ENCODE results near the gene RHOA. TPM values are rescaled to one million over a fixed set of nuclear protein-coding genes. Genes with fewer than 3 reads are reported as not detected.

RHOA gene
- 403 TPM for total RNA-seq

DNA sequence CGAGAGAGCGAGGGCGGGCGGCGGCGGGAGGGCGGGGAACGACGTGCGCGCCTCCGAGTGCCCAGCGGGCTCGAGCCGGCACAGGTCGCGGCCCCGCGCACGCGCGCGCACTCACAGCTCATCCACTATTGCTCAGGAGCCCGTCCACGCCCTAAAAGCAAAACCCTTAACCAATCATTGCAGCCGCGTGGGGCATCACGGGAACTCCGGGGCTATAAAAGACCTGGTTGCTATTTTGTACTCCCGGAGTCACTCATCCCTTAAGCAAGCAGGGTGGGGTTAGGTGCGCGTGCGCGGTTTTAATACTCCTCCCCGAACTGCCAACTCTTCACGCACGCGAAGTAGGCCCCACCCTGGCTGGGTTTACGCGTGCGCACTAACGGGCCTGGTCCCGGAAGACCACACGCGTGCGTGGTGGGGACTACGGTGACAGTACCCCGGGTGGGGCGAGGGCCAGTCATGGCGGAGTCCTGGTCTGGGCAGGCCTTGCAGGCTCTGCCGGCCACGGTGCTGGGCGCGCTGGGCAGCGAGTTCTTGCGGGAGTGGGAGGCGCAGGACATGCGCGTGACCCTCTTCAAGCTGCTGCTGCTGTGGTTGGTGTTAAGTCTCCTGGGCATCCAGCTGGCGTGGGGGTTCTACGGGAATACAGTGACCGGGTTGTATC, at the start of gene RHOA, which contains the start of gene TCTA:
Gene RHOA, minus strand, starts transcription at position 9 of the 664 bp plus-strand sequence. CDS start 36,387 bp downstream, outside the sequence.
Gene TCTA, plus strand, starts transcription at position 456 of the 664 bp plus-strand sequence. Its CDS starts 4 bp downstream, at position 460.
- DNase-seq, result peak; percentile 100

DNA sequence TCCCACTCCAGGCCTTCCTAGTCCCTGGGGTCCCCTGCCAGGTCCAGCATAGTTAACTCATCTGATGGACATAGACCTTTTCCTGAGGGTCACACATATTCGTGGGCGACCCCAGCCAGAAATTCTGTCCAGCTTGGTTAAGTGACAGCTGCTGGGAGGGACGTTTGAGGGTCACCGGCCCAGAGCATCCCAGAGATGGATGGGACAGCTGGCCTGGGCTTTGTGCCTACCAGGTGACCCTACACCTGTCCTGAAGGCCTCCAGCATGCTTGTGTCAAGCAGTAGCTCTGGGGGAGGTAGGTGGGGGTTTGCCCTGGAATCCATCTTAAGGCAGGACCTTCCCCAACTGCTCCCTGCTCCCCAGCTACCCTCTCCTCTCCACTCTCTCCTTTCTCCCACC, 49.2 kb upstream of the RHOA start:
- DNase-seq, result no peak

DNA sequence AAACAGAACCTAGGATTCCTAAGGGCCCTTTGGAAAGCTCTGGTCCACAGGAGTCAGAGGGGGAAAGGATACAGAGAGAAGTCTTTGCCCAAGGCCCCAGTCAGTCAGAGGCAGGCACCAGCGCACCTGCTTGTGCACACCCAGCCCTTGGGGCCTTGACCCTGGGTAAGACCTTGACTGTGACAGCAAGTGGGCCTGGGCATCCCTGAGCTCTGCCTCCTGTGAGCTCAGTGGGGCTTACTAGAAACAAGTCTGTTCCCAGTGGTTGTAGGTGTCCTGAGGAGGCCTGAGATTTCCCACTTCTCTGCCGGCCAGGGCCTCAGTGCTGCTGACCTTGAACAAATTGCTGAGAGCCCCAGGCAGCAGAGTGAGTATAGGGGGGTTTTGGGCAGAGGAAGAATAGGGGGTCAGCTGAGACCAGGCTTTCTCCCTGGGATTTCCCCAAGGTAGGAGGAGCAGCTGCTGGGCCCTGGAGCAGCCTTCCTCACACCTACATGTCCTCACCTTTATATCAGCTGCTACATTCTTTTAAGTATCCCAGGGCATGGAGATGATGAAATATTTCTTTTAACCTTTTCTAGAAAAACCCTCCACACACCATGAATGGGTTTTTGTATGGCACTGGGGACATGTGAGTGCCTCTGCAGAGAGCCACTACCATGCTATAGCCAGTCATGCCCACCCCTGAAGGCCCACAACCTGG, 48.6 kb upstream of the RHOA start:
- DNase-seq, result no peak

DNA sequence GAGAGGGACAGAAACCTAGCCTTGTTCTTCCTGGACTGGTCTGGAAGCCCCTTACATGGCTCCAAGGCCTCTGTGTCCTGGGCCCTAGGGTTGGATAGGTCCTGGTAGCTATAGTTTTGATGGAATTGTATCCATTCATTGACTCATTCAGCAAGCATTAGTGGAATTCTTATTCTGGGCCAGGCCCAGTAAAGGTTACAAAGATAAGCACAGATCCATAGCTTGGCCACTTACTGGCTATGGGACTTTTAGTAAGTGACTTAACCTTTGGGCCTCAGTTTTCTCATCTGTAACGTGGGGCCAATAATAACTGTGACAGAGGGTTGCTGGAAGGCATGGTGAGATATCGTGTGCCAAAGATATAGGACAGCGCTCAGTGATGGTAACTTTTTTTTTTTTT, 44.7 kb upstream of the RHOA start:
- no peak for DNase-seq

DNA sequence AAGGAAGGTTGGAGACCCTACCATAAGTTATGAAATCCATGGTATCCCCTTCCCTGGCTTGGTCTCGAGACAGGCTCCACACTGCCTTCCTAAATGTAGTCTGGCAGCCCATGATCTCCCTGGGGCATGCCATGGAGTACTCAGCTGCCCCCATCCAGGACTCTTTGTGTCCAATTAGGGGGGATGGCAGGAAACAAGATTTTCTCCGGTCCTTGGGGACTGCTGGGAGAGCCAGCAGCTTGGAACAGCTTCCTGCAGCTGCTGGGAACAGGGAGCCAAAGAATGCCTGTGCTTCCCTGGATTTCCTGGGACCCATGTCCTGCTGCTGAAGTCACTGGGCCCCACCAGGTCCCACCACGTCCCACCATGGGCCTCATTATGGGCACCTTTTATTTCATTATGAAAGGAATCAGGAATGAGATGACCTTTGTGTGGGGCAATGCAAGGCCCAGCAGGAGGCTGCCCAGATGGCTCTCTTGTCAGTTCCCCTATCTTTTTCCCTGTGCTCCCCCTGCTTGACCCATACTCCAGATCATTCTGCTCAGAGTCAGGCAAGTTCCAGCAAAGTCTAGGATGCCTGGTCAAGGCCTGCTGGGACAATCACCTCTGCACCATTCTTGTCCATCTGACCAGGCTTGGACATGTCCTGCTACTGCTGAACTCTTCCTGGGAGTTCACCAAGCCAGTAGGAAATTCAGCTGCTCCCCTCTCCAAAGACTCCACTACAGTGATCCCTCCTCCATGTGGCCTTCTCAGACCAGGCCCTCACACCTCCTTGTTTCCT, 43.3 kb upstream of the RHOA start:
- DNase-seq, result peak; percentile 90

DNA sequence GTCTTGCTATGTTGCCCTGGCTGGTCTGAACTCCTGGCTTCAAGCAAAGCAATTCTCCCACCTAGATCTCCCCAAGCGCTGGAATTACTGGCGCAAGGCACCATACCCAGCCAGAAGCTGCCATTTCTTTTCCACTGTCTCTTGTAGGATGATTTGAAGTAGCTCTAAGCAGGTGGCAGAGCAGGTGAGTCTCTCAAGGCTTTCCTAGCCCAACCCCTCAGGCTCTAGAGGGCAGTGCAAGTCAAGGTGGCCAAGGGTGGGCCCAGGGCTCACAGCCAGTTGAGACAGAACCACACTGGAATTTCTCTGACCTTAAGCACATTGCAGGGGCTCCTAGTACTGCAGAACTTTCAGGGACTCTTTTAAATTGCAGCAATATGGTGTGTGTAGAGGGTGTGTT, 42.7 kb upstream of the RHOA start:
- DNase-seq, result peak; percentile 60

DNA sequence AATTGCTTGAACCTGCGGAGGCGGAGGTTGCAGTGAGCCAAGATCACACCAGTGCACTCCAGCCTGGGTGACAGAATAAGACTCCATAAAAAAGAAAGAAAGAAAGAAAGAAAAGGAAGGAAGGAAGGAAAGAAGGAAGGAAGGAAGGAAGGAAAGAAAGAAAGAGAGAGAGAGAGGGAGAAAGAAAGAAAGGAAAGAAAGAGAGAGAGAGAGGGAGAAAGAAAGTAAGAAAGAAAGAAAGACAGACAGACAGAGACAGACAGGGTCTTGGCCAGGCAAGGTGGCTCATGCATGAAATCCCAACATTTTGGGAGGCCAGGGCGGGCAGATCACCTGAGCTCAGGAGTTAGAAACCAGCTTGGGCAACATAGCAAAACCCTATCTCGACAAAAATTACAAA, 41.8 kb upstream of the RHOA start:
- DNase-seq, result no peak

DNA sequence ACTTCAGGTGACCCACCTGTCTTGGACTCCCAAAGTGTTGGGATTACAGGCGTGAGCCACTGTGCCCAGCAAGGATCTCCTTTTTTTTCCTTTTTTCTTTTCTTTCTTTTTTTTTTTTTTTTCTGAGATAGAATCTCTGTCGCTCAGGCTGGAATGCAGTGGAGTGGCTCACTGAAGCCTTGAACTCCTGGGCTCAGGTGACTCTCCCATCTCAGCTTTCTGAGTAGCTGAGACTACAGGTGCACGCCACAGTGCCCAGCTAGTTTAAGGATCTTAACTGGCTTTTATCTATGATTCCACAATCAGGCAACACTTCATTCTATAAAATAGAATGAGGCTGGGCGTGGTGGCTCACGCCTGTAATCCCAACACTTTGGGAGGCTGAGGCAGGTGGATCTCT, 33.6 kb upstream of the RHOA start:
- no peak for DNase-seq

DNA sequence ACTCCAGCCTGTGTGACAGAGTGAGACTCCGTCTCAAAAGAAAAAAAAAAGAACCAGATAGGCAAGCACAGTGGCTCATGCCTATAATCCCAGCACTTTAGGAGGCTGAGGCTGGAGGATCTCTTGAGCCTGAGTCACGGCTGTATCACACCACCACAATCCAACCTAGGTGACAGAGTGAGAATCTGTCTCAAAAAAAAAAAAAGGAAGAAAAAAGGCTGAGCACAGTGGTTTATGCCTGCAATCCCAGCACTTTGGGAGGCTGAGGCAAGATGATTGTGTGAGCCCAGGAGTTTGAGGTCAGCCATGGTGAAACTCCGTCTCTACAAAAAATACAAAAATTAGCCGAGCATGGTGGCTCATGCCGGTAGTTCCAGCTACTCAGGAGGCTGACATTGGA, 23.0 kb upstream of the RHOA start:
- DNase-seq, result no peak

DNA sequence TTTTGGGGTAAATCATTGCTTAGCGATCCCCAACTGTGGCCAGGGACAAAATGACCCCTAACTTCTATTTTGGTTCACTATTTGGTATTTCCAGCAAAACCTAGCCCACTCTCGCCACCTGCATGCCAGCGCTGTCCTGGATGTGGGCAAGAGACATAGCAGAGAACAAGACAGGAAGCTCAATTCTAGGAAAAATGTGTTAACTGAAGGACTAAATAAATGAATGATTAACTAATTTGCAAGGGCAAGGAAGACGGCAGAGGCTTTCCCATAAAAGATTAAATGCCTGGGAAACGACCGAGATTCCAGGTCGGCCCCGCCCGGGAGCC, 16.9 kb upstream of the RHOA start:
- DNase-seq, result no peak

DNA sequence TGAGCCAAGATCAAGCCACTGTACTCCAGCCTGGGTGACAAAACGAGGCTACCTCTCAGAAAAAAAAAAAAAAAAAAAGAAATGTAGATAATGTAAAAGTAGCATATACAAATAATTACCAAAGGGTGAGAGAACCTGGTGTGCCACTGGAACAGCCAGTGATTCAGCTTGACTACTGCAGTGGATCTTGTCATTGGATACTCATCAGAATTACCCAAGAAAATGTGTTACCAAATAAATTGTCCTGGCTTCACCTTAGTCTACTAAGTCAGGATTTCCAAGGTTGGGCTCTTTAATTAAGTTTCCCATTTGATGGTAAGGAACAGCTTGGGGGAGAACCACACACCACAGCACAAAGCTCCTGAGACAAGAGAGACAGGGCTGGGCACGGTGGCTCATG, 15.8 kb upstream of the RHOA start:
- no peak for DNase-seq

DNA sequence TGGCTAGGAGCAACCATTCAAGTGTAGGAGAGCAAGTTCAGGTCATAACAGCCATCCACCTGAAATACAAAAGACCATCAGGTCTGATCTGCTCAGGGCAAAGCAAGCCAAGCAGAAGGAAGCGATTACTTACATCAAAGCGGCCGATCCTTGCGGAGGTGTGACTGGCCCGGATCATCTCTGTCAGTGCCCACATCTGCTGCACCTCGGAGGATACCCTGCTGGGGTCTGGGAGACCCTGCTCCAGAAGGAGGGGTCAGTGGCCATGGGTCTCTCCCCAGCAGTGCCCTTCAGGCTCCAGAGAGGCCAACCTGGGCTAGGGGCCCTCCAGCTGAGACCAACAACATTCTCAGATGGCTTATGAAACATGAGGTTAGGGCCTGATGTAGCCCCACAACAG, 13.0 kb upstream of the RHOA start:
- no peak for DNase-seq

DNA sequence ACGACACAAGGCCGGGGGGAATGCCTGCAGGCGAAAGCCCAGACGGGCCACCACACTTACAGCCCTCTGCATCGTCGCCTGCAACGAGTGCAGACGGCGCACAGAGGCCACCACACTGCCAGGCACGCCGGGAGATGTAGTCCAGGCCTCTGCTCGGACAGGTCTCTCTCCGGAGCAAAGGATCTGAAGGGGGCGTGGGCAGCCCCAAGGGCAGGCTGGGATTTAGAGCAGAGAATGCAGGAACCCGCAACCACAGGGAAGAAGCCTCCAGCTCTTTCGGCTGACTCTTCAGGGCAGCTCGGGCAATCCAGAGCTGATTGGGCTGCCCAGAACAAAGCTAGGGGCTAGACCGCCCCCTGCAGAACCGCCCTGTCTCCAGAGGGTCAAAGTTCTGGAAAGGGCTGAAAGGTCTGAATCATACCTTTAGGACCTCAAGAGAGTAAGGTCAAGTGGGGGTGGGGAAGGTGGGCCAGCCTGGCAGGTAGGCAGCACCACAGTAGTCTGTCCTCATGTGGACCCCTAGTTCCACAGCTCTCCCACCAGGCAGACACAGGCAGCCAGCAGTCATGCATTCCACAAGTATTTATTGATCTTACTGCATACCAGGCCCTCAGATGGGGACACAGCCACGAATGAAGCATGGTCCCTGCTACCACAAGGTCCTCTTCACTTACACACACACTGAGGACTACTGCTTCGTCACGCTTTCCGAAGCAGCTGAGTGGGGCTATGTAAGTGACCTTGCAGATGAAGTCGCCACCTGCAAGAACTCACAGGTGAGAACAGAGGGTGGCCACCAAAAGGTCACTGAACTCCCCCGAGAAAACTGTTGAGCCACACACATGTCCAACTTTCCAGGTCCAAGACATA, 10.8 kb upstream of the RHOA start, which contains the start of gene AMT:
Gene AMT, minus strand, starts transcription at position 95 of the 870 bp plus-strand sequence. Its CDS starts 23 bp downstream, at position 72.
- DNase-seq, result peak; percentile 72

DNA sequence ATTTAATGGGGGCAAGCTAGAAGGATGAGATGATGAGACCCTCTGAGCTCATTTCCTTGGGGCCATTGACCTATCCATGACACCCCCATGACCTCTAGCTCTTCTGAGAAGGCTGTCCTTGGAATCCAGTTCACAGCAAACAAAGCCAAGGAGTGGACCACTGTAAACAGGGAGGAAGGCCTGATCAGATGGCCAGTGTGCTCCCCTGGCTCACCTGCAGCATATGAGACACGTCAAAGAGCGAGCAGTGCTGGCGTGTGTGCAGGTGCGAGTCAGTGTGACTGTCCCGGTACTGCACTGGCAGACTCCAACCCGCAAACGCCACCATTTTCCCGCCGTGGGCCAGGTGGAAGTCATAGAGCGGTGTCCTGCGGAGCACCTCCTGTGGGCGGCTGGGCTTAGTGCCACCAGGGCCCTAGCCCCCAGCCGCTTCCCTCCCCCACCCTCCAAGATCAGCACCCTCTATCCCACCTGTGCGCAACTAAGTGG, 10.2 kb upstream of the RHOA start:
- DNase-seq, result no peak

DNA sequence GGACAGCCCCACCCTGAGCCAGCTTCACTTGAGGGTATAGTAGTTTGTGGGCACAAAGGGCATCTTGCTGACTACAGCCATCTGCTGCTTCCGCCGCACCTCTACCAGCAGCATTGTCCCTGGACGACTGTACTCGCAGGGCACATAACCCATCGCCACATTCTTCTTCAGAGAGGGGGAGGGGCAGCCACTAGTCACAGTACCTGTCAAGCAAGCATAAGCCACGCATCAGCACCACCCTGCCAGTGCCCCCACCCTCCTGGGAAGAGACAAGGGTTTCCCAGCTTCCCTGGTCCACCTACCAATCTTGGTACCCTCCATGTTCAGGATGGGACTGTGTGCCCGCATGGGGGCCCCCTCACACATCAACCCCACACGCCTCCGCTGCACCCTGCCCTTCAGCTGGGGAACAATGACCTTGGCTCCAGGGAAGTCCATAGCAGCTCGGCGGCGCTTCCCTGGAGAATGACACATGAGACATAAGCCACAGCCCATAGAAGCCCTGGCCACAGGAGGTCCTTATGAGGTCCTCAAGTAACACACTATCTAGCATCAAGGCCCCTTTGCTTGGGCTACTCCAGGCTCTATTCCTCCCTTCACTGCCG, 5.8 kb upstream of the RHOA start:
- DNase-seq, result no peak

DNA sequence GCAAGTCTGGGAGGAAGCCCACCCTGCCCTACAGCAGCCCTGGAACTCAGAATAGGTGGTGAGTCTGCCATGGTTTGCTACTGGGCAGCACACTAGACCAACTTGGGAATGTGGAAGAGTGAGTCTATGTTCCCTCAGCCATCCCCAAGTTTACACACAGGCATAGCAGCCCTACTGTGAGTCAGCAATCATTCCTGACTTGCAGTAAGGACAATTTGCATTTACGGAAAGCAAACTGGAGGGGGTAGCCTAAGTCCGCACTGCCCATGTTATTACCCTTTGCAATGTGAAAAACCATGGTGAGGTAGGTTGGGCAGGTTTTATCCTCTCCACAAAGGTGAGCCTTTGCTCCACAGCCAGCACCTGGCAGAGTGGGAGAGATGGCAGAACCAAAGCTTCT, 5.1 kb upstream of the RHOA start:
- DNase-seq, result no peak

DNA sequence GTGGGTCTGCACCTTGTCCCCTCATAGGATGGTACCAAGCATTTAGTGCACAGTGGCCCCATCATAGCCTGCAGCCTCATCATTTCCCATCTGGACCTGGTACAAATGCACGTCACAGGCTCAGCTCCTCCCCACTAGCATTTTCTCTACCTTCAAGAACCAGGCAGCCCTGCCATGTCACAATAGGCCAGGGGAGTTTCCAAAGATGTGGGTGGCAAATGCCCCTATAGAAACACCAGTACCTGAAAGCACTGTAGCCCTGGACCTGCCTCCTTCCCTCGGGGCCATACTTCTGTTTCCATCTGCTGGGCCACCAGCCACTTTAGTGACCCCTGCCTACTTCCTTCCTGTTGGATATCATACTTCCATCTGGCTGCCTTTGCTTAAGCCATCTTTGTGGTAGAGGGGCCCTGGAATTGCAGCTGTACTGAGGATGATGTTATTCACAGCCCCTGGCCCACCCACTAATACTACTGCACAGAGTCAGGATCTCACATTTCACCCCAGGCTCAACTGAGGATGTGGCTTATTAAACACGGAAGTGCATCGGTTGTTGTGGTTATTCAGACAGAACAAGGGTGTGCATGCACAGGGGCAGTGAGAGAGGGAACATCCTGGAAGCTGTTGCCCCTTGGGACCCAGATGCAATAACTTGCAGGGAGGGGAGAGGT, 4.3 kb upstream of the RHOA start:
- no peak for DNase-seq

DNA sequence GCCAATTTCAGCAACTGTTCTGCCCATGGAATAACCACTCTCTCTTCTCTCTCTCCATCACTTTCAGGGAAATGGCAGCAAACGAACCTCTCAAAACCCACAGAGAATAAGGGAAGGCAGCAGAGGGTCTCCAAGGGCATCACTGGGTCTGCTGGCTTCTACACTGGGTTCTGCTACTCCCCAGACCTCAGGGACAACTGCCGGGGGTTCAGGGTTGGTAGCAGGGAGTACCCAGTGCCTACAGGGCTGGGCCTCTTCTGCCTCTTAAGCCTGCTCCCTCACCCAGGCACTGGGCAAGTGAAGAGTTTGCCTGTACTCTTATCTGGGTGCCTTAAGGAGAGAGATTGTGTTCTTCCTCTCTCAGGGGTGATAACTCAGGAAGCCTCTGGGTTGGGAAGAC, 3.0 kb upstream of the RHOA start:
- no peak for DNase-seq

DNA sequence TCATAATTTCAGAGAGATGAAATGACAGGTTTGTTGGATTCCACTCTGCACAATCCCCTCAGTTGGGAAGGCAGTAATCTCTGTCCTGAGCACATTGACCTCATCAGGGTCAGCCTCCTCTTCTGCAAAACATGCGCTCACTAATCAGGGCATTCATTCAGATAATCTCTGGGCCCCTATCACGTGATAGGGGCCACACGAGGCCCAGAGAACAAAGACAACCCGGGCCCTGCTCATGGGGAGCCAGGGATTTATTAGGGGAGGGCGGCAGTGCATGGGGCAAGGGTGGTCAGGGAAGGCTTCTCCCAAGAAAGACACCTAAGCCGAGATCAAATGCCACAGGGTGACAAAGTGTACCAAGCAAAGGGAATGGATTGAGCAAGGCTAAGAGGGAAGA, 1.6 kb upstream of the RHOA start:
- DNase-seq, result no peak

DNA sequence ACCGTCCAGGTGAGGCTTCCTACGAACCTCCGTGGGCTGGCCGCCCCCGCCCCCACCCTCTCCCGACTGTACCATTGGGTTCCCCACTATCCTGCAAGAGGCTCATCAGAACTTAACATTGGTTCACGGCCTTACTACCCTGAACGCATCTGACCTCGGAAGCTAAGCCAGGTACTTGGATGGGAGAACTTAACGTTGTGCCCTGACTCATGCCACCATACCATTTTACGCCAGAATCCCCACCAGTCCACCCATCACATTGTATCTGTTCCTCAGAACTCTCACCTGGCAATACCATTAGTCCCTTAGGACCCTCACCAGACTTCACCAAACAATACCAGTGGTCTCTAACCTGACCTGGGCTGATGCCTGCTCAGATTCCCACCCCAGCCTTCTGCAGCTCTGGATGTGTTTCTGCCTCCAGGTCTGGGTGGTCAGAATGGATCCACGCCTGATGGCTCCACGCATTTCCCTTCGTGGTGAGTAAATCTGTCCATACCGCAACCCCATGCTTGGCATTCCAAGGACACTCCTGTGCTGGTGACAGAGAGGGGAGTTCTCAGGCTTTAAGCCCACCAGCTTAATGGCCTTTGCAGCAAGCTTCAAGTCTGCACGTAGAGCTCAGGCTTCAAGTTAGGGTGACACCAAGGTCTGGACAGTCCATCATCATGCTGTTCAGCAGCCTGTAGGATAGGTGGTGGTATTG, 1.0 kb upstream of the RHOA start:
- DNase-seq, result no peak
